HG03175 (cell line): ENCODE results near the gene SLC35A2.
"Not testable (repeated sequence)": the region's sequence is repeated elsewhere in the genome, so short reads cannot be mapped to it uniquely, and the experiment has no call there.

Experiments
- ATAC-seq: cut with Tn5 transposase; IDR thresholded peaks from one replicate; pipeline ENCODE4 v1.9.1; 2021; ENCODE audit warnings: mild to moderate bottlenecking, moderate library complexity; ENCODE audit not compliant: unreplicated experiment

Gene SLC35A2

GRCh38 chrX:48854121-48854804 is 57.2 kb downstream of the SLC35A2 start:
- not testable (repeated sequence) for ATAC-seq

- not testable (repeated sequence) for ATAC-seq
Observed at GRCh38 chrX:48853494-48853893, 58.0 kb downstream of the SLC35A2 start.
